Spleen (tissue), 7 donors: ENCODE results near the gene NANOS3.

Source experiments
- CTCF ChIP-seq, 11 experiments: fragments of 200-600 bp in 7 of 11; fragments of 450-650 bp in 4 of 11; sonication (generic) in 4 of 11; IDR thresholded peaks in 8 of 11; conservative IDR thresholded peaks in 3 of 11; 1 replicate in 7 of 11; 2 replicates in 4 of 11; pipeline versions ENCODE4 v1.4.0 to v1.8.0; 2016 to 2021; ENCODE audit warnings: antibody characterized with exemption in 11 of 11, inconsistent platforms in 4 of 11, mild to moderate bottlenecking in 1 of 11
- POLR2AphosphoS5 ChIP-seq, 3 donors: sonication (generic); formaldehyde crosslinking; IDR thresholded peaks; one replicate each; pipeline ENCODE4 v1.5.1; 2017; ENCODE audit warnings: antibody characterized with exemption in 3 of 3
- donor health status: DM: no; HTN: no; CAD: no; lungs with moderate emphysema.
- donor health status: DM: no; HTN: no; CAD: no.
- donor health status: DM: no; HTN: no; CAD: no.

DNA sequence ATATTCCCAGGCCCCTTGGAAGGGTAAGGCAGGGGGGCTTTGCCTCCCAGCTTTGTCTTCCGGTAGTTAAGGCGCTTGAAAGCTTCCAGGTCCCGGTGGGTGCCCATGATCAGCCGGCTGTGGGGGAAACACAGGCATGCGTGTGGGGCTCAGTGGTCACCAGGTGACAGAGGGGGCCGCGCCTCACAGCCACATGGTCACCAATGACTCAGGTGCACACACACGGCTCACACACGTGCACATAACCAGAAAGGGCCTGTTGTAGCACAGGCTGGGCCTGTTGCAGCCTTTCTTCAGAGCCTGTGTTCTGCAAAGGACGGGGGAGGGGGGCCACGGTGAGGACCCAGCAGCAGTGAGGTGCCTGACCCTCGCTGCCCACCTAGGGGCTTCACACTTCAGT lies 5.9 kb downstream of the NANOS3 start:
- TF ChIP-seq CTCF (IDR thresholded peaks at IDR 0.05 in 8 of 11, conservative IDR thresholded peaks at IDR 0.05 in 3 of 11) (no peak), POLR2AphosphoS5 (IDR thresholded peaks at IDR 0.05) (no peak)
